ACHN (cell line): ENCODE measurements around the gene RASL10B.

Experiments used
- DNase-seq: peaks from one replicate; pipeline ENCODE4 v3.0.0-alpha.2; 2015
- in situ Hi-C: cut with HindIII; loops from 2 replicates; pipeline ENCODE4 v1.10.0; 2017; ENCODE audit warnings: low sequenced_read_pairs, low pct_ligation_motif_present, low pct_unique_long_range_greater_than_20kb

The RASL10B gene

DNA sequence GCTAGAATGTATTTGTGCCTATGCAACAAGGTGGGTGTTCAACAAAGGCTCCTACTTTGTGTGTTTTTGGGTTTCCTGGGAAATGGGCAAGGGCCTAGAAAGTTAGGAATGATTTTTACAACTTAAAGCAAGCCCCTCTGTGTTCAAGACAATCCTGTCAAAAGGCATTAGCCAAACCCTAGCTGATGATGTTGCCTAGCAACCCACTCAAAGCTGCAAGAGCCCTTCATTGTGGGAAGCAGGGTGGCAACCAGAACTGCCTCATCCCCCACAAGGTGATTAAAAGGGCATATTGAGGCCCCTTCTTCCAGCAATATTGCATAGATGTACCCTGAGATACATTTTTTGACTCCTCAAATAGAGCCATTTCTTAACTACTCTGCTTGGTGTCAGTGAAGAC, 16.0 kb upstream of the RASL10B start:
- no peak for DNase-seq
- in situ Hi-C loops = no loop called here

DNA sequence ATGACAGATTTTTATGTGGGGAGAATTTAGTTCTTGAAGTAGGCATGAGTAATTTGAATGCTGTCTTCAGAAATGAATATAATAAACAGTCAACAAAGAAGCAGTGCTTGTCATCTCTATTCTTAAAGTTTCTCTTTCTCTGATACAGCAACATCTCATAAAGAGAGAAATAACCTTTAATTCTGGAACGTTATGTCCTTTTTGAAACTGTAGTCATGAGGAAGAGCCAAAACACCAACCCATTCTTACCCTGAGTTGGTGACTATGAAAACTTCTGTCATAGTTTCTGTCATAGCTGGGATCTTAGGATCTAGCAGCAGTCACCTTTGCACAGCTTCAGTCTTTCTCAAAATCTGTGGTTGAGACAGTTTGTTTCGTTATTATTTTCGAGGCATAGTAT, 15.3 kb upstream of the RASL10B start:
- in situ Hi-C loops = no loop called here
- DNase-seq = no peak

DNA sequence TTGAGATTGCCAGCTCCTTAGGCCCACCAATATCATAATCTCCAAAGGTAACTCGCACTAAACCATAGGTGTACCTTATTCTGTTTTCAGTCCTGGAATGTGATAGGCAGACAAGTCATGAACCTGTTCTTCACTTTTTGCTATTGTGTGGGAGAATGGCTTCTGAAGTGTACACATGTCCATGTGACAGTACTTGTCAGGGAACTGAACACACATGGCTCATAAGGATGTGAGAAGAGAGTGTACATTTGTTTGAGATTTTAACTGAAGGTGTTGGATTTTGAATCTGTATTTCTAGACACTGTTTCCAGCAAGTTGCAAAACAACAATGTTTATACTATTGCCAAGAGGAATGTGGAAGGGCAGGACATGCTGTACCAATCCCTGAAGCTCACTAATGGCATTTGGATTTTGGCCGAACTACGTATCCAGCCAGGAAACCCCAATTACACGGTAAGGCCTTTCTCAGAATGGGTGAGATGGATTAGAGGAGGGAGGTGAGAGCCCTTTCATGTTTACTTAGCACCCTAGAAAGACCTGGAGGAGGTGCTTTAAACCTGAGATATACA, 14.5 kb upstream of the RASL10B start:
- in situ Hi-C loops = no loop called here
- DNase-seq = no peak

GRCh38 chr17:35717475-35717874, 14.0 kb upstream of the RASL10B start:
- DNase-seq = no peak
- in situ Hi-C loops = no loop called here

- in situ Hi-C loops = no loop called here
- no peak for DNase-seq
Observed at GRCh38 chr17:35723735-35724134, 7.7 kb upstream of the RASL10B start.

DNA sequence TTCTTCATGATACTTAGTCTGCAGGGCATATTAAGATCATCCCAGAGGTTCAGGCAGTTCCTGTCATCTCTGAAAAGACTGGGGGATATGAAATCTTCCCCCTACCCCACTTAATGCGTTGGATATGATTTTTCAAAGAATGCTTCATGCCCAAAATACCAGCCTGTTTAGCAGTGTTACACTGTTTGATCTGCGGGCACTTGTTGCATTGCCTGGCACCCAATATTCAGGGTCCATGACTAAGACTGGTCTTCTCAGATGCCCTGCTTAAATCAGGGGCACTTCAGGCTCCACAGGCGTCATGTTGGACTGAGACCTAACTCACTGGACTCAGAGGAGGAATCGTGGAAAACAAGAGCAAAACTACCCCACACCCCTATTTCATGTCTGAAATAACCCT, 6.4 kb upstream of the RASL10B start:
- no peak for DNase-seq
- in situ Hi-C loops = no loop called here

GRCh38 chr17:35725802-35726126, 5.7 kb upstream of the RASL10B start:
- in situ Hi-C loops = no loop called here
- DNase-seq = no peak

- in situ Hi-C loops = no loop called here
- peak; percentile 61 for DNase-seq
Observed at GRCh38 chr17:35726127-35726952, 5.1 kb upstream of the RASL10B start.

- in situ Hi-C loops = no loop called here
- no peak for DNase-seq
Observed at GRCh38 chr17:35726953-35727460, 4.4 kb upstream of the RASL10B start.

GRCh38 chr17:35727635-35728034, 3.8 kb upstream of the RASL10B start:
- in situ Hi-C loops = no loop called here

GRCh38 chr17:35728551-35728950, 2.9 kb upstream of the RASL10B start:
- no peak for DNase-seq
- in situ Hi-C loops = no loop called here

More at GRCh38 chr17:35727635-35728034, 3.8 kb upstream of the RASL10B start:
- no peak for DNase-seq

DNA sequence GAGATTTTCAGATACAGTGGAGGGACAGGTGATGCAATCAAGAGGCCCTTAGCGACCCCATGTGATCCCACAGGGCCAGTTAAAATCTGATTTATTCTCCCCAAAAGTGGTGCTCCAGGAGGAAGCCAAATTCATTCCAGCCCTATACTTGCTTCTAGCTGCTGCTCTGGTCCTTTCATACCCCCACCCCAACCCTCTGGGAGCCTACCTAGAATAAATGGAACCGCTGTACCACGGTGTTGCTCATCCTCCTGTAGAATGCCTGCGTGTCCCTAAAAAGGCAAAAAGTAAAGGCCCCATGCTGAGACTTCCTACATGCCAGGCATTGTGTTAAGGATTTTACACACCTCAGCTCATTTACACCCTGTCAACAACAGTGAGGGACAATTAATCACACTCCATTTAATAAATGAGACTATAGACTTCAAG, 2.0 kb upstream of the RASL10B start:
- DNase-seq = no peak
- in situ Hi-C loops = no loop called here

GRCh38 chr17:35730400-35731005, 936 bp upstream of the RASL10B start:
- DNase-seq = no peak
- in situ Hi-C loops = no loop called here

GRCh38 chr17:35731917-35732805, 722 bp downstream of the RASL10B start:
- in situ Hi-C loops = no loop called here
- DNase-seq = no peak

DNA sequence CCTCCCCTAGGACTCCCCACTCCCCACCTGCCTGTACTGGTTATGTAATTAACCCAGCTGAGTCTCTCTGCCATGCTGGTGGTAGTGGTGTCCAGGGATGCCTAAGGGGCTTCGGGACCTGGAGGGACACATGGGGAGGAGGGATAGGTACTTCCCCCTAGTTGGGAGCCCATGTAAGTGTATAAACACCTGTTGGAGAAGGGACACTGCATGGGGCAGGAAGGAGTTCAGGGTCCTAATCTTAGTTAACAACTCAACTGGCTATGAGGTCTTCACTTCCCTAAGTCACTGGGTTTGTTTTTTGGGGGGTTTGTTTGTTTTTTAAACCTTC, 1.3 kb downstream of the RASL10B start:
- DNase-seq = no peak
- in situ Hi-C loops = no loop called here

DNA sequence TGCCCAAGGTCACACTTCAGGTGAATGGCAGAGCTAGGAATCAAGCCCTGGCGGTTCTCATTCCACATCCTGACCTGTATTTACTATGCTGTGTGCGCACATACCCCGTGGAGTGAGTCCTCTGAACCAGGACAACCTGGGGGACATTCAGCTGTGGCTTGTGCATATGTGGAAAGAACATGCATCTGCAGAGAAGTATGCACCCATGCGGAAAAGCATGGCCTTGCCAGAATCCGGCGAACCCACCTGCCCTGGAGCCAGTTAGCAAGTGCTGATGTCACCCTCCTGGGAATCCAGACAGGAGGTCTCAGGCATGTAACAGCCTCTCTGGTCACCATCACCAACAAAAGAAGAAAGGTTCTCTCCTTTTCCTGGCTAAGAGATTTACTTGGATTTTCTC, 1.9 kb downstream of the RASL10B start:
- in situ Hi-C loops = no loop called here
- no peak for DNase-seq

GRCh38 chr17:35734396-35734795, 3.0 kb downstream of the RASL10B start:
- DNase-seq = no peak
- in situ Hi-C loops = no loop called here

DNA sequence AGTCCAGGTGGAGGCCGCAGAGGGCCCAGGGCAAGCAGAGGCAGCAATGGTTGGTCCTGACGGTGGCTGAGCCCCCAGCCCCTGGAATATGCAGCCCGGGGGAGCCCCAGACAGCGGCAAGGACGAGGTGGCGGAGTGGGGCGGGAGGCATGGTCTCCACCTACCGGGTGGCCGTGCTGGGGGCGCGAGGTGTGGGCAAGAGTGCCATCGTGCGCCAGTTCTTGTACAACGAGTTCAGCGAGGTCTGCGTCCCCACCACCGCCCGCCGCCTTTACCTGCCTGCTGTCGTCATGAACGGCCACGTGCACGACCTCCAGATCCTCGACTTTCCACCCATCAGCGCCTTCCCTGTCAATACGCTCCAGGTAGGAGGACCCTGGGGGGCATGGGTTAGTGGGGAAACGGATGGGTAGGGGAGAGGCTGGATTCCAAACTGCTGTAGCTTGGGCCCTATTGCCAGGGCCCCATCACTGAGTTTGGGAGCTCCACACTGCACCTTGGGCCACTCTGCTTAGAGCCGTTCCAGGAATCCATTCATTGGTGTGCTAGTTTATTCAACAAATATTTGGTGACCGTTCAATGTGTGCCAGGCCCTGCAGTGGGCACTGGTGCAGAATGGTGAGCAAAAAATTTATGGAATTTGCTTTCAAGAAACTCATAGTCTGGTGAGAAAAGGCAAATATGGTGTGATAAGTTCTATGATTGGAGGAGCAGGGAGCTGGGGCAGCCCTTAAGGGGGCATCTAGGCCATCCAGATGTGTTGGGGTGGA, 3.8 kb downstream of the RASL10B start:
- DNase-seq = no peak
- in situ Hi-C loops = no loop called here
